DOHH2 (cell line): ENCODE results near the gene STX8.

Experiments used
- CTCF ChIP-seq: fragments of 200-600 bp; sonication (generic); IDR thresholded peaks from one replicate; pipeline ENCODE4 v1.5.1; 2014; ENCODE audit warnings: antibody characterized with exemption, mild to moderate bottlenecking, low read depth, low read length; ENCODE audit not compliant: poor library complexity, severe bottlenecking
- EZH2phosphoT487 ChIP-seq: fragments of 200-600 bp; sonication (generic); IDR thresholded peaks from 2 replicates; pipeline ENCODE4 v1.6.1; 2017; ENCODE audit warnings: borderline replicate concordance, mild to moderate bottlenecking, antibody characterized with exemption, low read length, moderate library complexity, mixed read lengths

- TF ChIP-seq CTCF (no peak), EZH2phosphoT487 (no peak)
These were observed 36.4 kb upstream of the STX8 start for GRCh38 chr17:9612006-9612405.
